ENCODE measurements around the gene CYBB.

The CYBB gene

GRCh38 chrX:37783305-37783704, 3.4 kb downstream of the CYBB start (continued):
- no peak for TF ChIP-seq TSHZ2 (CRISPR knock-in tag; IDR thresholded peaks at IDR 0.05)
- TF ChIP-seq PPARA (CRISPR knock-in tag; IDR thresholded peaks at IDR 0.05; ENCODE audit: borderline replicate concordance), result no peak

GRCh38 chrX:37785569-37785968, 5.7 kb downstream of the CYBB start:
- no peak for ATAC-seq
- no peak for TF ChIP-seq PATZ1 (CRISPR knock-in tag; IDR thresholded peaks at IDR 0.05; ENCODE audit: borderline replicate concordance)
- no peak for TF ChIP-seq RARB (CRISPR knock-in tag; IDR thresholded peaks at IDR 0.05)
- no peak for TF ChIP-seq ARNTL (CRISPR knock-in tag; IDR thresholded peaks at IDR 0.05; ENCODE audit: borderline replicate concordance, low read depth)
- no peak for TF ChIP-seq CSRNP3 (CRISPR knock-in tag; IDR thresholded peaks at IDR 0.05)

GRCh38 chrX:37786624-37787422, 7.0 kb downstream of the CYBB start:
- TF ChIP-seq CSRNP3 (CRISPR knock-in tag; IDR thresholded peaks at IDR 0.05), result no peak
- no peak for TF ChIP-seq ZFP30 (CRISPR knock-in tag; IDR thresholded peaks at IDR 0.05)
- no peak for ATAC-seq

- no peak for TF ChIP-seq ISL1 (CRISPR knock-in tag; IDR thresholded peaks at IDR 0.05)
- no peak for TF ChIP-seq ZNF8 (CRISPR knock-in tag; IDR thresholded peaks at IDR 0.05)
- TF ChIP-seq SNAI2 (CRISPR knock-in tag; IDR thresholded peaks at IDR 0.05), result no peak
- no peak for TF ChIP-seq ZFP3 (CRISPR knock-in tag; IDR thresholded peaks at IDR 0.05)
- ATAC-seq, result no peak
Measured at GRCh38 chrX:37787423-37787869, 7.6 kb downstream of the CYBB start.

GRCh38 chrX:37796310-37796709, 16.5 kb downstream of the CYBB start:
- TF ChIP-seq CREB5 (CRISPR knock-in tag; IDR thresholded peaks at IDR 0.05; ENCODE audit: low read depth) (no peak), TCF4 (CRISPR knock-in tag; IDR thresholded peaks at IDR 0.05; ENCODE audit: borderline replicate concordance) (no peak)
- ATAC-seq, result no peak

GRCh38 chrX:37796805-37797204, 16.9 kb downstream of the CYBB start:
- ATAC-seq, result no peak
- TF ChIP-seq TSHZ2 (CRISPR knock-in tag; IDR thresholded peaks at IDR 0.05), result no peak
- no peak for TF ChIP-seq POU6F1 (CRISPR knock-in tag; IDR thresholded peaks at IDR 0.05; ENCODE audit: borderline replicate concordance, low read depth)
- TF ChIP-seq ZNF8 (CRISPR knock-in tag; IDR thresholded peaks at IDR 0.05), result no peak
- no peak for TF ChIP-seq SNAI2 (CRISPR knock-in tag; IDR thresholded peaks at IDR 0.05)
- TF ChIP-seq GLIS3 (CRISPR knock-in tag; IDR thresholded peaks at IDR 0.05), result no peak
- no peak for TF ChIP-seq TCF4 (CRISPR knock-in tag; IDR thresholded peaks at IDR 0.05; ENCODE audit: borderline replicate concordance)
- TF ChIP-seq ESRRG (CRISPR knock-in tag; IDR thresholded peaks at IDR 0.05), result no peak
- no peak for TF ChIP-seq ZNF565 (CRISPR knock-in tag; conservative IDR thresholded peaks at IDR 0.05; ENCODE audit: low read depth)
- TF ChIP-seq ZNF70 (CRISPR knock-in tag; IDR thresholded peaks at IDR 0.05), result no peak
